HG02973 (cell line): Measurements from ENCODE around the gene AATF.

Experiments used
- ATAC-seq: cut with Tn5 transposase; IDR thresholded peaks from one replicate; pipeline ENCODE4 v1.9.1; 2021; ENCODE audit warnings: moderate library complexity; ENCODE audit not compliant: unreplicated experiment

AATF gene

DNA sequence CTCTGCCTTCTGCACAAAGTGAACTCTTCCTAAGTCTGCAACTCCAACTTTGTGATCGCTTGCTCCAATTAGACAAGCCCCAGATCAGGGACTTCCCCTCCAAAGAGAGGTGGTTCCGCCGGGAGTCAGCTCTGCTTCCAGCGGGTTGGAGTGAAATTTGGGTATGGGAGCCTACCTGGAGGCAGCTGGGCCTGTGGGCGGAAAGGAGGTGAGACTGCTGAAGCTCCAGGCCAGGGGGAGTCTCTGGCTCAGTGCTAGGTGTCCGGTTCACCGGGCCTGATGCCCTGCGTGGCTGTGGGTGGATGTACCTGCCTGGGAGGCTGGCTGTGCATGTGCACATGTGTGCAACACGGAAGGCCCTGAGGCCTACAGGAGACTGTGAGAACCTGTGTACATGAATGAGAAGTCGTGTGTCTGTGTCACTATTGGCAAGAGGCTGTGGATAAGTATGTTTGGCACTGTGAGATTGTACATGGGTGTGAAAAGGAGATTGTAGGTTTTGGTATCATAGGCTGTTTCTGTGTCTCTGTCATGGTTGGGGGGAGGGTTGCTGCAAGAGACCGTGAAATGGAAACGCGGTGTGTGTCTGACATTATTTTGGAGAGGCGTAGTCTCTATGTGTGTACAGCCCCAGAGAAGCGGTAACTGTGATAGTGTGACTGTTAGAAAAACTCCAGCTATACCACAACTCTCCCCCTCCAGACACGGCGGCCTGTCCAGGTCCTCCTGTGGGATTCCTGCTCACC is 7.3 kb upstream of the AATF start:
- no peak for ATAC-seq

- no peak for ATAC-seq
Observed at GRCh38 chr17:36942019-36942599, 6.6 kb upstream of the AATF start.

GRCh38 chr17:36942631-36943125 is 6.1 kb upstream of the AATF start:
- ATAC-seq, result no peak

DNA sequence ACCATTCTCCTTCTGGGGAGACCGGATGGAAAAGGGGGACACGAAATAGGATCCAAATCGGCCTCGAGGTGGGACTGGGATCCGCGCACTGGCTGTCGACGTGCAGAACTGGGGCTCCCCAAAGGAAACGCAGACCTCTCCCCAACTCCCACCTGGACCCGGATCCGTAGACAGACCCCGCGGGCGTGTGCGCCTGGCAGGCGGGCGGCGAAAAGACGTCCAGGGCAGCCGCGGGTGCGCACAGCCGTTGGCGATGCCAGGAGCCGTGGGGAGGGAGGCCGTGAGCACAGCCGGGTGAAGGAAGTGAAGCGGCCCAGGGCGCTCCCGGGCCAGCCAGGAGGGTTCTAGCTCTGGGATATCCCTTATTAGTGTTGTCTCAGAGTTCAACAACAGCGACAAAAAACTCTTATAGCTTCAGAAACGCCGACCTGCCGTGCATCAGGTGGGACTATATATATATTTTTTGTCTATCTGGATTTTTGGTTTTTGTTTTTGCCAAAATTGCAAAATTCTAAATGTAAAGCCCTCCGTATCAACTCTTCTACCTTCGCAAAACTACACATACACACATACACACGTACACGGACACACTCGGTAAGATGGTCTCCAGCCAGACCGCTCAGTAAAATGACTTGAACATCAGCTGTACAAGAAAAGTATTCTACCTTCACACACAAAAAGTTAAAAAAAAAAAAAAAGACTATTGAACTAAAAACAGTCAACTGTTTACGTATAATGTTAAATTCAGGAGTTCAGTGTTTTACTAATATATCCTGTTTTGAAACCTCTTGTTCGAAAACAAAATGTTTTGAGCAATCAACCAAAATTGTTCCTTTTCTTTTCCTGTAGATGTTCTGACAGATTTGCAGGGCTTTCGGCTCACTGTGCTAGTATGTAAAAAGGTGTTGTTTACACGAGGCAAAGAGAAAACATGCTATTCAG is 5.2 kb upstream of the AATF start:
- no peak for ATAC-seq

- no peak for ATAC-seq
Observed at GRCh38 chr17:36944553-36944952, 4.2 kb upstream of the AATF start.

- no peak for ATAC-seq
Observed at GRCh38 chr17:36945140-36945539, 3.6 kb upstream of the AATF start.

DNA sequence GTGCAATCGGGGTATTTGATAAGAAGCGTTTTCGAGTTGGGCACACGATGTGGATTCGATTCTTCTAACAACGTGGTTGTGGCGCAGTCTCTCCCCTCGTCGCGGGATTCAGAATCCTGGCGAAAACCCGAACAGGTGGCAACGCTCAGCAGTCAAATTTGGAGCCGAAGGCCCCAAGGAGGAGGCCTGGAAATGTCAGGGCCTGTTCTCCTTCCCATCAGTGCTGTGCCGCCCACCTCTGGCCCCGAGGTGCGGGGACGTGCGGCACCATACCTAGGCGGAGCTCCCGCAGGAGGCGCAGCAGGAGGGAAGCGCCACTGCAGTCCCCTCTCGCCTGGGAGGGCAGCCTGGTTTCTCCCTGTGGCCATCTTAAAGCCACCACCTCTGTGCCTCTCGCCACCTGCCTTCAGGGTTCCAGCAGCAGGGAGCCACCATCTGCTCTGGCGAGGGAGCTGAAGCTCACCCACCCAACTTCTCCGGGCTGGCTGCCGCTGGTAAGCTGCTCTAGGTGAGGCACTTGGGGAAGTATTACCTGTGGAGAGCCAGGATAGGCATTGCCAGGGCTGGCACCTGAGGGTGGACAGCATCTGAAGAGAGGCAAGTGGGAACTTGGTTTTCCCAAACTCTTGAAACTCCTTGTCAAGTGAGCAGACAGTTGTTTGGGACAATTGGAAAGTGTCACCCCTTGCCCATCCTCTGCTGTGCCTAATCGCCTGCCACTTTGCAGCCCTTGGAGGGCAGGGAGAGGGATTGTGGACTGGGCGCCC is 2.6 kb upstream of the AATF start:
- ATAC-seq, result no peak

GRCh38 chr17:36946726-36947091 is 2.0 kb upstream of the AATF start:
- ATAC-seq, result no peak

DNA sequence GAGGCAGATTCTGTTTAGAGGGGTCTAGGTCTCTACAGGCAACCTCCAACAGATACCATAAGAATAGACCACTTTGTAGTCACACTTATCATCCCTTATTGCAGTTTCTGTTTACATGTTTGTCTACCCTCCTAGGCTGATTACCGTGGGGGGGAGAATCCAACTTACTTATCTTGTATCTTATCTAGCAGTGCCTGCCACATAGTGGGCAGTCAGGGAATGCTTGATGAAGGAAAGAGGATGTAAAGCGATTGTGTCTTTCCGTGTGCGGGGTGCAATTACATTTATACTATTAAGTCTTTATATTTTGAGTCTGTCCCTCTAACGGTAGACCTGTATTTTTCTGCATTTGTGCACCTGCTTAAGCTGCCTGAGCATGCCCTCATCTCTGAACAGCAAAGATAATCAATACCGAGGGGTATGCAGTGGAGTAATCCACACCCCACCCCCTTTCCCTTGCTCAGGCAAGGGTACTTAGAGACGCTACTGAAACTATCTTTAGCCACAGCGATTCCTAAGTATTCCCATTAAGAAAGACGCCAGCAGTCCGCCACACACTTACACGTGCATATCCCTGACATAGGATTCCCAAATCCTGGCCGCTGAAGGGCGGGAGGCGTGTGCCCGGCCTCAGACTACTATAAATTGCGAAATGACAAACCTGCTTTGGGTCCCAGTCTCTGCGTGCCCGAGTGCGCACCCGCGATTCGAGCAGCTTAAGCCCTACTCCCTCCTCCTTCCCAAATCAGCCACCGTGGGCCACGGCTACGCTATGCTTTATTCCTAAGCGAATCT is 635 bp upstream of the AATF start:
- no peak for ATAC-seq

DNA sequence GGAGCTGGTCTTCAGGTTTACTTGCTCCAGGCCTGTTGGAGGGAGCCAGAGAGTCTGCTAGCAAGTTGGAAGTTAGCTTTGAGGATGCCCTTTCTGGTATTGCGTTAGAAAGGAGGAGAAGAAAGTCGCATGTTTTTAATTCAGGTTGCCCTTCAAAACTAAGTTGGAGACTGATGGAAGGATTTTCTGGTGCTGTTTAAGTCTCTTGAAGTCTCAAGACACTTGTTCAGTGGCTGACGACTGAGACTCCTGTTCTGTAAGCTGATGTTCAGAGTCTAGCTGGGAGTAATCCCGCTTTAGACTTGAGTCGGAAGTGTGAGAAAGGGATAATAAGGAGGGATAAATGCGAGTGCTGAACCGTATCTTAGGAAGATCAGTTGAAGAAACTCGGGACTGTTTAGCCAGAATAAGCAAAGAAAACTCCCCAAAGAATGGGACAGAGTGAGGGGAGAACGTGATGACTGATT is 740 bp downstream of the AATF start:
- ATAC-seq, result no peak

DNA sequence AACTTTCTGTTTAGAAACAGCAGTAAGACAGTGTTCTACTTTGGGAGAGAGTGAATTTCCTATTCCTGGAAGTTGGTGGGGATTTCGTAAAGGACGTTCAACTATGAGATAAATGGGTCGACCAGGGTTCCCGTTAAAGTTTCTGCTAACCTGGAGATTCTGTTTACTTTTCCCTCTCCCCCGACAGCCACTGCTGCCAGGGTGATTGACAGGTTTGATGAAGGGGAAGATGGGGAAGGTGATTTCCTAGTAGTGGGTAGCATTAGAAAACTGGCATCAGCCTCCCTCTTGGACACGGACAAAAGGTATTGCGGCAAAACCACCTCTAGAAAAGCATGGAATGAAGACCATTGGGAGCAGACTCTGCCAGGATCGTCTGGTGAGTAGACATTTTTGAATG is 1.3 kb downstream of the AATF start:
- ATAC-seq, result no peak

GRCh38 chr17:36951084-36951789 is 2.5 kb downstream of the AATF start:
- no peak for ATAC-seq

DNA sequence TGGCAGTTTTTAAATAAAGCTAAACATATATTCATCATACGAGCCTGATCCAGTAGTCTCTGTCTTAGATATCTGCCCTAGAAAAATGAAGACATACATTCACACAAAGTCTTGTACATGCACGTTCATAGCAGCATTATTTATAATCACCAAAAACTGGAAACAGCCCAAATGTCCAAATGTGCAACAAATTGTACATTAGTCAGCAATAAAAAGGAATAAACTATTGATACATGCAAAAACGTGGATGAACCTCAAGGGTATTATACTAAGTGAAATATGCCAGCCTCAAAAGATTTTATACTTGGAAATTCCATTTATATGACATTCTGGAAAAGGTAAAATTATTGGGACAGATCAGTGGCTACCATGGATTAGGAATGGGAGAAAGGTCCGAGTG is 22.8 kb downstream of the AATF start:
- ATAC-seq, result no peak

- no peak for ATAC-seq
Observed at GRCh38 chr17:36972186-36972700, 23.5 kb downstream of the AATF start.

DNA sequence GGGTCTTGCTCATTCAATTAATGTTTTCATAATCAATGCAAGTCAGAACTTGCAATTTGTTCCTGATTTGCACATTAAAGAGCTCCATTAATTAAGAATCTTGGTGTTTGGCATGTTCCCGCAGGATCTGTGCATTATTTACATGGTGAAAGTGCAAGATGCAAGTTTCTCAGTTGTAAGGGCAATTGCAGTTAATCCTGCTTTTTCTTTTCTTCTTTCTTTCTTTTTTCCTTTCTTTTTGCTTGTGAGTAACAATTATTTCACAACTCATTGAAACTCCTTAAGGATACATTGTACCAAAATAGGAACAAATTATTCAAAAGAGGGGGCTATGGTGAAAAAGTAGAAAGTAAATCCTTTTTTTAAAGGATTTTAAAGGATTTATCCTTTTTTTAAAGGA is 24.2 kb downstream of the AATF start:
- no peak for ATAC-seq

GRCh38 chr17:36975922-36976515 is 27.3 kb downstream of the AATF start:
- no peak for ATAC-seq

DNA sequence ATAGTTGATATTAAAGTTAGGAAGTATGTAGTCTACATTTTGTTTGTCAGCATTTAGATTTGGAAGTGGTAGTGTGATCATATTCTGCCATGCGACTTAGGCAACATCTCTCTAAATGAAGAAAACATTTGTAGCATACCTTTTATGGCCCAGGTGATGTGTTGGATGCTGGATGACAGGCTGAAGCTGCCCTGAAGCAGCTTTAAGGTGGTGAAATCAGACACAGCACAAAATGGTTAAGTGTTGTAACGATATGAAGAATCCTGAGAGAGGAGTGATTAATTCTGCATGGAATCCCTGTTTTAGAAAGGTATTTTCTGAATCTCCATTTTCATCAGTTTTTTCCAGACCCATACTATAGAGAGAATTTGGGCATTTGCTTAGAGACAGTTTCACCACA is 28.3 kb downstream of the AATF start:
- no peak for ATAC-seq

DNA sequence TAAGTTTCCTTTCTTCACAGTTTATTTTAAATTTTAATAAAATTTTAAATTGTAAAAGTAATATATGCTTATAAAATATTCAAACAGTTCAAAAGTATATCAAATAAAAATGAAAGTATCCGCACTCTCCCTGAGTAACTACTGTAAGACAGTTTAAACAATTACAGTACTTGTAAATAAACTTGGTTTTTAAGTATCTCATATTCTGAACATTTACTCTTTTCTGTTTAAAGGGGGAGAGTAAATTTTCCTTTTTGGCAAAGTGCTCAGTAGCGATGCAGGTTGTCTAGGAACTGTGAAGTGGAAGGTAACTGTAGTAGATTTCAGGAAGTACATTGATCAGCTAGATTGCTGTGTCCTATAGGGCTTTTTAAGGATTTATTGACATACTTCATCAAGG is 28.8 kb downstream of the AATF start:
- no peak for ATAC-seq
